ENCODE measurements around the gene SULT1B1. TPM values are rescaled to one million over a fixed set of nuclear protein-coding genes. Genes with fewer than 3 reads are reported as not detected.

SULT1B1 gene
- total RNA-seq, 1 experiment from 2014 or later, result 0.05 TPM

- Histone ChIP-seq H3K4me3 (ENCODE audit: low read depth in 2 of 2, low read length in 2 of 2) (no peak overlapping the region), H3K36me3 (ENCODE audit: control insufficient read depth, insufficient read depth, low read length) (no peaks in the 10 kb centered on the region), H3K9me3 (ENCODE audit: control insufficient read depth, insufficient read depth, low read depth, low read length) (no peaks in the 10 kb centered on the region), H3K4me1 (ENCODE audit: control insufficient read depth, insufficient read depth, low read length) (no peaks in the 10 kb centered on the region), H3K27me3 (ENCODE audit: control insufficient read depth, insufficient read depth, low read length) (no peaks in the 10 kb centered on the region), H3K27ac (ENCODE audit: low read length) (no peak overlapping the region)
- no peak for TF ChIP-seq POLR2AphosphoS5 (IDR thresholded peaks at IDR 0.05; ENCODE audit: low read depth, low read length)
- TF ChIP-seq SIN3A (IDR thresholded peaks at IDR 0.05; ENCODE audit: borderline replicate concordance, insufficient read depth, low read depth, low read length), result no peak
- TF ChIP-seq TCF7L2 (IDR thresholded peaks at IDR 0.05; ENCODE audit: low read depth, low read length), result no peak
- TF ChIP-seq CTCF (IDR thresholded peaks at IDR 0.05), result no peak
- no peak for TF ChIP-seq REST (IDR thresholded peaks at IDR 0.05; ENCODE audit: insufficient read depth in 1 of 2, low read depth in 2 of 2, low read length in 1 of 2)
- BruUV-seq (replicated peaks), result no TSS peak
- ATAC-seq, result no peak
- in situ Hi-C loops (cut with HindIII; ENCODE audit: low pct_unique_long_range_greater_than_20kb, low sequenced_read_pairs) (no loop called here), intact Hi-C loops (cut with micrococcal nuclease; ENCODE audit: unreplicated experiment) (no loop called here)
- DNase-seq (ENCODE audit: low read depth, low spot score), result no peak
- CTCF ChIA-PET, result no interaction called here
- POLR2A ChIA-PET, result no interaction called here
Measured at GRCh38 chr4:69750346-69750745, 10.1 kb downstream of the SULT1B1 start.

GRCh38 chr4:69749771-69750170 lies 10.6 kb downstream of the SULT1B1 start:
- no peaks in the 10 kb centered on the region for H3K4me1 ChIP-seq (ENCODE audit: control insufficient read depth, insufficient read depth, low read length)
- POLR2A ChIA-PET, result no interaction called here

More at GRCh38 chr4:69749771-69750170, 10.6 kb downstream of the SULT1B1 start:
- no TSS peak for BruUV-seq (replicated peaks)
- no peaks in the 10 kb centered on the region for H3K27me3 ChIP-seq (ENCODE audit: control insufficient read depth, insufficient read depth, low read length)
- in situ Hi-C loops (cut with HindIII; ENCODE audit: low pct_unique_long_range_greater_than_20kb, low sequenced_read_pairs), result no loop called here
- no peak overlapping the region for H3K27ac ChIP-seq (ENCODE audit: low read length)
- intact Hi-C loops (cut with micrococcal nuclease; ENCODE audit: unreplicated experiment), result no loop called here
- no peak overlapping the region for H3K4me3 ChIP-seq (ENCODE audit: low read depth in 2 of 2, low read length in 2 of 2)
- ATAC-seq (no peak), DNase-seq (ENCODE audit: low read depth, low spot score) (no peak)
- TF ChIP-seq SIN3A (IDR thresholded peaks at IDR 0.05; ENCODE audit: borderline replicate concordance, insufficient read depth, low read depth, low read length) (no peak), REST (IDR thresholded peaks at IDR 0.05; ENCODE audit: insufficient read depth in 1 of 2, low read depth in 2 of 2, low read length in 1 of 2) (no peak), TCF7L2 (IDR thresholded peaks at IDR 0.05; ENCODE audit: low read depth, low read length) (no peak), CTCF (IDR thresholded peaks at IDR 0.05) (no peak), POLR2AphosphoS5 (IDR thresholded peaks at IDR 0.05; ENCODE audit: low read depth, low read length) (no peak)
- H3K36me3 ChIP-seq (ENCODE audit: control insufficient read depth, insufficient read depth, low read length), result no peaks in the 10 kb centered on the region
- no peaks in the 10 kb centered on the region for H3K9me3 ChIP-seq (ENCODE audit: control insufficient read depth, insufficient read depth, low read depth, low read length)
- CTCF ChIA-PET, result no interaction called here

Data from Panc1 (cell line).